Lower leg skin (tissue), 4 donors: ENCODE measurements around the gene ERCC6. TPM values are rescaled to one million over a fixed set of nuclear protein-coding genes. Genes with fewer than 3 reads are reported as not detected.

Source experiments
- DNase-seq, 2 donors: peaks; one replicate each; pipeline ENCODE4 v3.0.0-alpha.2; 2019; ENCODE audit warnings: low spot score in 2 of 2
- H3K4me3 ChIP-seq: fragments of 200-600 bp; sonication (generic); 2 replicates; pipeline ENCODE4 v1.5.1; 2017; ENCODE audit warnings: mild to moderate bottlenecking, low read depth; ENCODE audit not compliant: poor library complexity, severe bottlenecking
- POLR2A ChIP-seq, 2 donors: fragments of 450-650 bp; IDR thresholded peaks; one replicate each; pipeline ENCODE4 v1.6.1; 2016 to 2017; ENCODE audit warnings: antibody characterized with exemption in 2 of 2, mild to moderate bottlenecking in 1 of 2, moderate library complexity in 1 of 2
- WGBS, 2 donors: methylation state at CpG; one replicate each; pipeline ENCODE4 v1.1.5; 2018; 5-methylcytosine and 5-hydroxymethylcytosine counted together
- intact Hi-C: fragments of 100-400 bp; cut with DNase I; formaldehyde crosslinking; loops from one replicate; pipeline ENCODE4 v1.15.0; 2023; ENCODE audit warnings: low total_unique reads
- total RNA-seq, 4 donors: library from RNA; depleted of rRNA; stranded (reverse); fragments of >200 nt; gene quantifications; one replicate each; pipeline ENCODE4 v1.1.0, GENCODE V29; 2016
- TF ChIP-seq, protein P1 (sequence below), 3 donors: fragments of 450-650 bp; IDR thresholded peaks; one replicate each; pipeline ENCODE4 v1.5.1; 2016; ENCODE audit warnings: antibody characterized with exemption in 3 of 3, mild to moderate bottlenecking in 3 of 3, moderate library complexity in 2 of 3

The ERCC6 gene
- total RNA-seq, 4 donors from 2014 or later: 22.7 to 29.7 (median 23.6) TPM

DNA sequence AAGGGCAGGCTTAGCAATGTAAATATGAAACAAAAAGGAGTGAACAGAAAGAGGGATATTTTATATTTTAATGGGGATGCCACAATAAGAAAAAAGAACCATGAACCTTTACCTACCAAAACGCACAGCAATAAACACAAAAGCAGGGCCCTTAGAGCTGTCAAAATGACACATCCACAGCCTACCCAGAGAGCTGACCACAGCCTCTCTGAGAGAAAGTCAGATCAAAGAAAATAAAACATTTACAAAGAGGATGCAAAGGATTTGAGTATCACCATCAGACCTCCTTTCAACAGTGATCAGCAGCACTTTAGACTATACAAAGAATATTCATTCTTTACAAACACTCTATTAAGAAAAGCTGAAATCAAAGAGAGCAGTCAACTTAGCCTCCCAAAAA lies 52.9 kb downstream of the ERCC6 start:
- no peak for DNase-seq
- no peak overlapping the region for H3K4me3 ChIP-seq
- WGBS, 2 donors: 87 to 92% methylated on average over 1 of the region's 1 CpG
- no peak for TF ChIP-seq POLR2A (IDR thresholded peaks at IDR 0.05)
- TF ChIP-seq, protein P1, sequence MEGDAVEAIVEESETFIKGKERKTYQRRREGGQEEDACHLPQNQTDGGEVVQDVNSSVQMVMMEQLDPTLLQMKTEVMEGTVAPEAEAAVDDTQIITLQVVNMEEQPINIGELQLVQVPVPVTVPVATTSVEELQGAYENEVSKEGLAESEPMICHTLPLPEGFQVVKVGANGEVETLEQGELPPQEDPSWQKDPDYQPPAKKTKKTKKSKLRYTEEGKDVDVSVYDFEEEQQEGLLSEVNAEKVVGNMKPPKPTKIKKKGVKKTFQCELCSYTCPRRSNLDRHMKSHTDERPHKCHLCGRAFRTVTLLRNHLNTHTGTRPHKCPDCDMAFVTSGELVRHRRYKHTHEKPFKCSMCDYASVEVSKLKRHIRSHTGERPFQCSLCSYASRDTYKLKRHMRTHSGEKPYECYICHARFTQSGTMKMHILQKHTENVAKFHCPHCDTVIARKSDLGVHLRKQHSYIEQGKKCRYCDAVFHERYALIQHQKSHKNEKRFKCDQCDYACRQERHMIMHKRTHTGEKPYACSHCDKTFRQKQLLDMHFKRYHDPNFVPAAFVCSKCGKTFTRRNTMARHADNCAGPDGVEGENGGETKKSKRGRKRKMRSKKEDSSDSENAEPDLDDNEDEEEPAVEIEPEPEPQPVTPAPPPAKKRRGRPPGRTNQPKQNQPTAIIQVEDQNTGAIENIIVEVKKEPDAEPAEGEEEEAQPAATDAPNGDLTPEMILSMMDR (IDR thresholded peaks at IDR 0.05): no peak
- intact Hi-C loops: no loop called here

DNA sequence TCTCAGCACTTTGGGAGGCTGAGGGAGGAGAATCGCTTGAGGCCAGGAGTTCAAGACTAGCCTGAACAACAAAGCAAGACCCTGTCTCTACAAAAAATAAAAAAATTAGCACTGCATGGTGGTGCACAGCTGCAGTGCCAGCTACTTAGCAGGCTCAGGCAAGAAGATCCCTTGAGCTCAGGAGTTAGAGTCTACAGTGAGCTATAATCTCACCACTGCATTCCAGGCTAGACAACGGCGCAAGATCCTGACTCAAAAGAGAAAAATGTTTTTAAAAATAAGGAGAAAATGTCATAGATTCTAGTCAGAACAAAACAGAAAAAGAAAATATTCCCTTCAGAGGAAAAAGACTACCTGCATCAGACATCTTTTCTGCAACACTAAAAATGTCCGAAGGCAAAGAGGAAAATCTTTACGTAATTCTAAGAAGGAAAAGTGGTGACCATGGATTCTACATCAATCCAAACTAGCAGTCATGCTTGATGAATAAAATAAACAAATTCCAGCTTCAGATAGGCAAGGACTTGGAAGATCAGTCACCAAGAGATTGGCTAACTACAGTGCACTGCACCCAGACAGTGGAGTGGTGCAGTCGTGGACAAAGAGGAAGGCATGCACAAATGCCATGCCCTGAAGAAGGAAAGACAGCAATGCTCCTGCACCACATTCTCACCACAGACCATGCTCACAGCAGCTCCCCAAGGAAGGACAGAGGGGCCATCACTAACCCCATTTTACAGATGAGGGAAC lies 54.3 kb downstream of the ERCC6 start:
- TF ChIP-seq POLR2A (IDR thresholded peaks at IDR 0.05): no peak
- TF ChIP-seq, protein P1 (IDR thresholded peaks at IDR 0.05): no peak
- no peak for DNase-seq
- 89 to 91% methylated on average over 6 of the region's 6 CpGs for WGBS, 2 donors
- no peak overlapping the region for H3K4me3 ChIP-seq
- intact Hi-C loops: no loop called here

DNA sequence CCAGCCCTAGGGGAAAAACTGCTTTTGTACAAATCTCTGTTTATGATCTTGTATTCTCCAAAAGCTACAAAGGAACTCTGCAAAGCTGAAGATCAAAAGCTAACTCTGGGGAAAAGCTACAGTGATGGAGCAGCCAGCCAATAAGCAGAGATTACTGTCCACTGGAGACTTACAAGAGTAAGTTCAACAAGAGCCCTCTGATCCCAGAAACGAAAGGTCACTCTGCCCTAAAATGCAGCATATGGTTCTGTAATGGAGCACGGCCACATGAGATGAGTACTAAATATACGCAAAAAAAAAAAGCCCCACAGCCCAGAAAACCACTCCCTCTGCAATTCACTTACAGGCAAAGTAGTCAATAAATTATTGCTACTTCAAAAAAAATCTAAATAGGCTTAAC lies 60.1 kb downstream of the ERCC6 start:
- TF ChIP-seq, protein P1 (IDR thresholded peaks at IDR 0.05): no peak
- TF ChIP-seq POLR2A (IDR thresholded peaks at IDR 0.05): no peak
- H3K4me3 ChIP-seq: no peak overlapping the region
- no peak for DNase-seq
- intact Hi-C loops: no loop called here
- WGBS, 2 donors: 82 to 89% methylated on average over 3 of the region's 3 CpGs

DNA sequence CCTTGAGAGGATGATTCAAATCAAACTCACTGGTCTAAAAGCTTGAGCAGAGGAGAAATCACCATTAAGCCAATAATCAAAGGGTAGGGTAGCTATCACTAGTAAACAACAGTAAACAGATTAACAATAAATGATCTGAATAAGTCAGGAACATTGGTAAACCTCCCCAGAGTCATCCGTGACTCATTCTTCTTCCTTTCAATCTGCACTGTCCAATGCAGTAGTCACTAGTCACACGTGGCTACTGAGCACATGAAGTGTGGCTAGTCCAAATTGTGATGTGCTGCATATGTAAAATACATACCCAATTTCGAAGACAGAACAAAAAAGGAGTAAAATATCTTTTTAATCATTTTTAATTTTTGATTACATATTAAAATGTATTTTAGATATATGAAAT lies 64.0 kb downstream of the ERCC6 start:
- no peak for DNase-seq
- intact Hi-C loops: no loop called here
- WGBS, 2 donors: 85 to 91% methylated on average over 3 of the region's 3 CpGs
- no peak overlapping the region for H3K4me3 ChIP-seq
- TF ChIP-seq POLR2A (IDR thresholded peaks at IDR 0.05): no peak
- TF ChIP-seq, protein P1 (IDR thresholded peaks at IDR 0.05): no peak

DNA sequence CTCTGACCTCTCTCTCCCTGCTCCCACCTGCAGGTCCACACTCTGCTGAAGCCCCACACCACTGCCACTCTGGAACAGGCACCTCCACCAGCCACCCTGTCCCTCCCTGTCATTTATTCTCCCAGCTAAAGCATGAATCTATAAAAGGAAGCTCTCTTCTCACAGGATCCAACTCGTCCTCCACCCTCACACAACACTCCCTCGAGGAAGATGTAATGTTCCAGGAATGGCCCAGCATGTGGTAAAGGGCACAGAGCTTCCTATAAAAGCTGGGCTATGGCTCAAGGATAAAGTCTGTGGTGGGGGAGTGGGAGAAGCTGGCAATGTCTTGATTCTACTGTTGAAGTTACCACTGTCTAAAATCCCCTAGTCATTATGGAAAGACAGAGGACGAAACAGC lies 67.4 kb downstream of the ERCC6 start:
- no peak overlapping the region for H3K4me3 ChIP-seq
- 61 to 67% methylated on average over 3 of the region's 3 CpGs for WGBS, 2 donors
- TF ChIP-seq, protein P1 (IDR thresholded peaks at IDR 0.05): no peak
- TF ChIP-seq POLR2A (IDR thresholded peaks at IDR 0.05): no peak
- DNase-seq: no peak
- intact Hi-C loops: no loop called here

DNA sequence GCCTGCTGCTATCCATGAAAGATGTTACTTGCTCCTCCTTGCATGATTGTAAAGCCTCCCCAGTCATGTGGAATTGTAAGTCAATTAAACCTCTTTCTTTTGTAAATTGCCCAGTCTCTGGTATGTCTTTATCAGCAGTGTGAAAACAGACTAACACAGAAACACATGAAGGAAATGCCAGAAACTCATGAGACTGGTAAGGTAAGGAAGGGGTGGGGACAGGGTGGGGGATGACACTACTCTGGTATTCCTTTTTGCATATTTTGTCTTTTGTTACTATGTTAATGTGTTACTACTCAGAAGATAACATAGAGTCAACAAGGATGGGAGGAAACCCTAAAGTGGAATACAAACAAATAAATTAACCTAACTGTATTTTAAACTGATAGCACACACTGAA lies 73.2 kb downstream of the ERCC6 start:
- no peak overlapping the region for H3K4me3 ChIP-seq
- intact Hi-C loops: no loop called here
- TF ChIP-seq, protein P1 (IDR thresholded peaks at IDR 0.05): no peak
- TF ChIP-seq POLR2A (IDR thresholded peaks at IDR 0.05): no peak
- DNase-seq: no peak
